KOPT-K1 (cell line): ENCODE data around the gene FEM1A.
"Not testable (repeated sequence)": the region's sequence is repeated elsewhere in the genome, so short reads cannot be mapped to it uniquely, and the experiment has no call there.

Experiments used
- H3K27ac ChIP-seq: fragments of 200-600 bp; sonication (generic); 2 replicates; pipeline ENCODE4 v1.5.1; 2016; ENCODE audit warnings: antibody characterized with exemption, mild to moderate bottlenecking, low read depth, low read length; ENCODE audit not compliant: poor library complexity, severe bottlenecking
- H3K36me3 ChIP-seq: fragments of 200-600 bp; sonication (generic); 2 replicates; pipeline ENCODE4 v1.5.1; 2017; ENCODE audit warnings: antibody characterized with exemption, mild to moderate bottlenecking, low read length, moderate library complexity; ENCODE audit not compliant: insufficient read depth
- H3K9me3 ChIP-seq: fragments of 200-600 bp; sonication (generic); 2 replicates; pipeline ENCODE4 v1.5.1; 2017; ENCODE audit warnings: antibody characterized with exemption, low read length, mild to moderate bottlenecking; ENCODE audit not compliant: insufficient read depth, poor library complexity, severe bottlenecking

The FEM1A gene

GRCh38 chr19:4815426-4816201 is 24.1 kb downstream of the FEM1A start:
- Histone ChIP-seq H3K36me3 (peaks cover 24% of the 10 kb centered on the region; the same call in 1 of the 2 replicates), H3K27ac (peak overlapping the region; percentile 5), H3K9me3 (no peaks in the 10 kb centered on the region)

DNA sequence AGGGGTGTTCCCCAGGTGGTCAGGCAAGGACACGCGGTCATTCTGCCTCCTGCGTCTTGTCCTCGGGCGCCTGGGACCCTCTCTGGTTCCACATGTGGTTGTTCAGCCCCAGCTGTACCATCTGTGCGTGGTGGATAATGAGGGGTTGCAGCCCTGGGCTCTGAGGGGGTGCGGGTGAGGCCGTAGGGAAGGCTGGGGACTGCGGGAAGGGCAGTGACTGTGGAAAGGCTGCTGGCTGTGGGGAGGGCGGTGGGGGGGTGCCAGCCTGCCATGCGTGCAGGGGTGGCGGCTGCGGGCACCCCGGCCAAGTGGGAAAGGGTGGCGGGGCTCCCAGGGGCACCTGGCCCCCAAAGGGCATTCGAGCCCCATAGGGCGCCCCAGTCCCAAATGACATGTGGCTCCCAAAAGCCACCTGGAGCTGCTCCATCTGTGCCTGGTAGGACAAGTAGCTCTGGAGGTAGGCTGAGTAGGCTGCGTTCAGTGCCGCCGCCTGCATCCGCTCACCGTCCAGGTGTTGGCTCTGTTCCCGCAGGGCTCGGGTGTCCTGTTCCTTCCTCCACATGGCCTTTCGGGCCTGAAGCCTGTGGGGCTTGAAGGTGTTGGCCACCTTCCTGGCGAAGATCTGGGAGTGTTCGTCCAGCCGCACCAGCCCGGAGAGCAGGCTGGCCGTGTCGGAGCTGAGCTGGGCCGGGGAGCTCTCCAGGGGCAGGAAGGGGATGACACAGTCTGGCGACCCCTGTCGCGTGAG is 24.8 kb downstream of the FEM1A start:
- Histone ChIP-seq H3K36me3 (peaks cover 24% of the 10 kb centered on the region; the same call in 1 of the 2 replicates), H3K9me3 (no peaks in the 10 kb centered on the region), H3K27ac (peak overlapping the region; percentile 5)

GRCh38 chr19:4816950-4817278 is 25.4 kb downstream of the FEM1A start:
- H3K9me3 ChIP-seq = no peaks in the 10 kb centered on the region
- peaks cover 24% of the 10 kb centered on the region; the same call in 1 of the 2 replicates for H3K36me3 ChIP-seq
- H3K27ac ChIP-seq = no peak overlapping the region

DNA sequence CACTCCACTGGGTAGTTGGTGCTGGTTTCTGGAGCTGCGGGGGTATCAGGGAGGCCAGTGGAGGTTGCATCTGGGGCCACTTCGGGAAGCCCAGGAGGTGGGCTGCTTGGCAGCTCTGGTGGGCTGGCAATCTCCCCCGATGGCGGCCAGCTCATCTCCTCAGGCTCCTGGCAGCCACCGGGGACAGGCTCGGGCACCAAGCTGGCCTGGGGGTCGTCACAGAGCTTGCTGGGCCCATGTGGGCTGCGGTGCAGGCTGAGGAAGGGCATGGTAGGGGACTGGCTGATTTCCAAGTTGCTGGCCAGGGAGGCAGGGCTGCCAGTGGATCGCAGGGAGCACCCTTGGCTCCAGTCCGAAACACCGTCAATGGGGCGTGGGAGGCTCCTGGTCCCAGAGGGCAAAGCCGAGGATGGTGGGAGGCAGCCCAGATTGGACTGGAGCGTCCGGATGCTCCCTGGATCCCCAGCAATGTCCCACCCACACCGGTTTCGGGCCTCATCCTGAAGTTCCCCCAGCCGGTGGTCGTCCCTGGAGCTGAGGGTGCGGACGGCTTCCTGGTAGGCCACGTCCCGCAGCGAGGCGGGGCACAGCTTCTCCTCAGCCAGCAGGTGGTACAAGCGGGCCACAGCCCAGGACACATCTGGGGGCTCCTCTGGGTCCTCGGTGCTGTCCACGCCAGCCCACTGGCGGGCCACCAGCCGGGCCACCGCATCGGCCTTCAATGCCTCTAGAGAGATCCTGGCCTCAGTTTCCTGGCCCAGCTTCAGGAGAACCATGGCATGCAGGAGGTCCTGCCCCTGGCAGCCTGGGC is 26.1 kb downstream of the FEM1A start:
- H3K36me3 ChIP-seq = peaks cover 24% of the 10 kb centered on the region; the same call in 1 of the 2 replicates
- H3K27ac ChIP-seq = no peak overlapping the region

GRCh38 chr19:4821265-4821664 is 29.7 kb downstream of the FEM1A start:
- Histone ChIP-seq H3K9me3 (no peaks in the 10 kb centered on the region), H3K27ac (no peak overlapping the region), H3K36me3 (peaks cover 21% of the 10 kb centered on the region; the same call in 1 of the 2 replicates)

More for the DNA sequence above, 26.1 kb downstream of the FEM1A start:
- H3K9me3 ChIP-seq = no peaks in the 10 kb centered on the region

- H3K27ac ChIP-seq = not testable (repeated sequence)
- peaks cover 14% of the 10 kb centered on the region; the same call in 1 of the 2 replicates for H3K36me3 ChIP-seq
Observed at GRCh38 chr19:4822354-4822753, 30.8 kb downstream of the FEM1A start.

GRCh38 chr19:4823577-4823976 is 32.0 kb downstream of the FEM1A start:
- Histone ChIP-seq H3K9me3 (no peaks in the 10 kb centered on the region), H3K27ac (no peak overlapping the region), H3K36me3 (peaks cover 5% of the 10 kb centered on the region; the same call in 1 of the 2 replicates)

More at GRCh38 chr19:4822354-4822753, 30.8 kb downstream of the FEM1A start:
- not testable (repeated sequence) for H3K9me3 ChIP-seq

GRCh38 chr19:4829001-4829712 is 37.6 kb downstream of the FEM1A start:
- Histone ChIP-seq H3K27ac (no peak overlapping the region), H3K36me3 (no peaks in the 10 kb centered on the region), H3K9me3 (no peaks in the 10 kb centered on the region)

DNA sequence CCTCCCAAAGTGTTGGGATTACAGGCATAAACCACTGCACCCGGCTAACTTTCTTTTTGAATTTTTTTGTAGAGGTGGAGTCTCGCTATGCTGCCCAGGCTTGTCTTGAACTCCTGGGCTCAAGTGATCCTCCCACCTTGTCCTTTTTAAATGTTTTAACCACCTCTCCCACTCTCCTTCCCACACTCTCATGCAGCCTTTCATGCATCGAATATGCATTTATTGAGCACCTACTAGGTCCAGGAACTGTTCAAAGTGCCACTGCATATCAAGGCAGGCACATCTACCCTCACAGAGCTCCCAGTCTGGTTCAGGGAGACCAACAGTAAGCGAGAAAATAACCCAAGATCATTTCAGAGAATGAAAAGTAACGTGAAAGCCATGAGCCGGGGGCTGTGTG is 38.8 kb downstream of the FEM1A start:
- Histone ChIP-seq H3K9me3 (no peaks in the 10 kb centered on the region), H3K27ac (no peak overlapping the region), H3K36me3 (no peaks in the 10 kb centered on the region)

GRCh38 chr19:4830768-4831265 is 39.3 kb downstream of the FEM1A start:
- Histone ChIP-seq H3K27ac (peak overlapping the region; percentile 60), H3K36me3 (no peaks in the 10 kb centered on the region), H3K9me3 (no peaks in the 10 kb centered on the region)

GRCh38 chr19:4831304-4831978 is 39.9 kb downstream of the FEM1A start, which contains the start of gene TICAM1:
TSS of gene TICAM1 (minus strand) at chr19:4831712. CDS start at chr19:4818377, 13,335 bp downstream.
- H3K36me3 ChIP-seq = no peaks in the 10 kb centered on the region
- peak within 1 kb of the TSS; percentile 60 for H3K27ac ChIP-seq
- H3K9me3 ChIP-seq = no peaks in the 10 kb centered on the region

- not testable (repeated sequence) for H3K36me3 ChIP-seq, H3K9me3 ChIP-seq
- H3K27ac ChIP-seq = peak overlapping the region; percentile 60
Observed at GRCh38 chr19:4831979-4832340, 40.4 kb downstream of the FEM1A start.

- H3K27ac ChIP-seq = no peak overlapping the region
- no peaks in the 10 kb centered on the region for H3K9me3 ChIP-seq
- H3K36me3 ChIP-seq = peaks cover 3% of the 10 kb centered on the region
Observed at GRCh38 chr19:4832776-4833175, 41.2 kb downstream of the FEM1A start.

GRCh38 chr19:4839192-4839591 is 47.7 kb downstream of the FEM1A start:
- H3K36me3 ChIP-seq = peaks cover 48% of the 10 kb centered on the region
- no peak overlapping the region for H3K27ac ChIP-seq
- no peaks in the 10 kb centered on the region for H3K9me3 ChIP-seq
